ENCODE results near the gene FMN1.

The FMN1 gene

DNA sequence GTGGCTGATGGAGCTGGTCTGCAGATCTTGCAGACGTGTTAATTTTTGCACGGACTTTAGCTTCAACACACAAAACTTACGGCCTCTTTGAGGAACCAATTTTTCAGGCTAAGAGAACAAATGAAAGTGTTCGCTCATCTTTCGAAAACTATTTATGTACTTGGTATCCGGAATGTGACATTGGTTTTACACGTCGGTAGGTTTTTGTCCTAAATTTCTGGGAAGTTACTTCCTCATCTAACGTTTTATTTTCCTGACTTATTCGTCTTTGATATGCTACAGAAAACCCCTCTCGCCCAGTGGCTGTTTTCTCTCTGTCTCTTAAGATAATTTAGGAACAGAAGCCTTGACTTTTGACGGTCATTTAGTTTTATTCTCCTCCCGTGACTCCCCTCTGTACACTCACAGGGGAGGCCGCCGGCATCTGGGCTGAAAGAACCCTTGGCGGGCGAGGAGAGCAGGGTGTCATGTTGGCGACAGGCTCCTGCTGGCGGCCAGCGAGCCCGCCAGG is 477.5 kb downstream of the FMN1 start:
- H3K27me3 ChIP-seq (ENCODE audit: control insufficient read depth, low read length) = peaks cover 16% of the 10 kb centered on the region
- no peaks in the 10 kb centered on the region for H3K4me1 ChIP-seq (ENCODE audit: control insufficient read depth, low read length)
- H3K9me3 ChIP-seq (ENCODE audit: control insufficient read depth, insufficient read depth, low read length) = no peaks in the 10 kb centered on the region; the same call in 1 of the 2 replicates
- no peaks in the 10 kb centered on the region for H4K20me1 ChIP-seq (ENCODE audit: control insufficient read depth, insufficient read depth, low read depth, low read length)
- H3K27ac ChIP-seq (ENCODE audit: low read depth, low read length) = no peak overlapping the region
- no peak overlapping the region for H3K4me3 ChIP-seq (ENCODE audit: low read length)
- no peaks in the 10 kb centered on the region for H3K9me2 ChIP-seq (replicated peaks; ENCODE audit: control insufficient read depth, low read length)
- H3F3A ChIP-seq (ENCODE audit: control insufficient read depth, insufficient read depth) = no peaks in the 10 kb centered on the region
- no peaks in the 10 kb centered on the region for H3K79me2 ChIP-seq (ENCODE audit: control insufficient read depth, low read length)
- no peak overlapping the region for H3K4me2 ChIP-seq (ENCODE audit: low read length)
- no peak; the same call in 1 of the 2 replicates for TF ChIP-seq EZH2phosphoT487 (IDR thresholded peaks at IDR 0.05; ENCODE audit: borderline replicate concordance, low read length)
- TF ChIP-seq, protein P1, sequence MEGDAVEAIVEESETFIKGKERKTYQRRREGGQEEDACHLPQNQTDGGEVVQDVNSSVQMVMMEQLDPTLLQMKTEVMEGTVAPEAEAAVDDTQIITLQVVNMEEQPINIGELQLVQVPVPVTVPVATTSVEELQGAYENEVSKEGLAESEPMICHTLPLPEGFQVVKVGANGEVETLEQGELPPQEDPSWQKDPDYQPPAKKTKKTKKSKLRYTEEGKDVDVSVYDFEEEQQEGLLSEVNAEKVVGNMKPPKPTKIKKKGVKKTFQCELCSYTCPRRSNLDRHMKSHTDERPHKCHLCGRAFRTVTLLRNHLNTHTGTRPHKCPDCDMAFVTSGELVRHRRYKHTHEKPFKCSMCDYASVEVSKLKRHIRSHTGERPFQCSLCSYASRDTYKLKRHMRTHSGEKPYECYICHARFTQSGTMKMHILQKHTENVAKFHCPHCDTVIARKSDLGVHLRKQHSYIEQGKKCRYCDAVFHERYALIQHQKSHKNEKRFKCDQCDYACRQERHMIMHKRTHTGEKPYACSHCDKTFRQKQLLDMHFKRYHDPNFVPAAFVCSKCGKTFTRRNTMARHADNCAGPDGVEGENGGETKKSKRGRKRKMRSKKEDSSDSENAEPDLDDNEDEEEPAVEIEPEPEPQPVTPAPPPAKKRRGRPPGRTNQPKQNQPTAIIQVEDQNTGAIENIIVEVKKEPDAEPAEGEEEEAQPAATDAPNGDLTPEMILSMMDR (IDR thresholded peaks at IDR 0.05; ENCODE audit: low read depth, low read length, poor library complexity, severe bottlenecking) = no peak
- no peaks in the 10 kb centered on the region for H3K36me3 ChIP-seq (ENCODE audit: control insufficient read depth, low read length)

DNA sequence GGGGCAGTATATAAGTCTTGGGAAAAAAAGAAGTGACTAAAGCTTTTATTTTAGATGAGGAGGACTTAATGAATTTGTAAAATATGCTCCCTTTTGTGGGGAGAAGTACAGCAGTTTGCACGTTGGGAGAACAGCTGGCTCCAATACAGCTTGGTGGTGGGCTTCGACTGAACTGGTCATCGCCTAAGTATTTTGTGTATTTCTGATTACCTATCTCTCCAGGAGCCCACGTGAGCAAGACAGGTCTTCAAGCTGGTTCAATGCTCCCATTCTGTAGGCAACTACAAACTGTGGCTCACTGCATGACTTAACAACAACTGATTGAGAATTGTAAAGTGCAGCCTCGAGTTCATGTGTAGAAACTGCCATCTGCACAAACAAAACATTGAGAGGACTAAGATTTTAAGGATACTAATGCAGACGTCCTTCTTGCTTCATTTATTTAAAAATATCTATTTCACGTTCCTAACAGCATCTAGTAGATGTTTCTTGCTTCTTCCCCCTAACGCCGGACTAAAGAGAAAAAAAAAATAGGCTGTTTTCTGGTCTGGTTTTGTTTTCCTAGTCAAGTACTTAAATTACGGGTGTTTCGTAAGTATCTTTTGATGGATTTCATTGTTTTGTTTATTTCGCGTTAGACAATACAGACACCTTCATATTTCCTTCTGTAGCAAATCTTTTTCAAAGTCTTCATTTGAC is 478.1 kb downstream of the FMN1 start:
- Histone ChIP-seq H3K9me3 (ENCODE audit: control insufficient read depth, insufficient read depth, low read length) (no peaks in the 10 kb centered on the region; the same call in 1 of the 2 replicates), H3K4me2 (ENCODE audit: low read length) (no peak overlapping the region), H4K20me1 (ENCODE audit: control insufficient read depth, insufficient read depth, low read depth, low read length) (no peaks in the 10 kb centered on the region), H3K4me1 (ENCODE audit: control insufficient read depth, low read length) (no peaks in the 10 kb centered on the region), H3F3A (ENCODE audit: control insufficient read depth, insufficient read depth) (no peaks in the 10 kb centered on the region), H3K9me2 (replicated peaks; ENCODE audit: control insufficient read depth, low read length) (no peaks in the 10 kb centered on the region), H3K79me2 (ENCODE audit: control insufficient read depth, low read length) (no peaks in the 10 kb centered on the region), H3K27ac (ENCODE audit: low read depth, low read length) (no peak overlapping the region), H3K4me3 (ENCODE audit: low read length) (no peak overlapping the region), H3K27me3 (ENCODE audit: control insufficient read depth, low read length) (peaks cover 16% of the 10 kb centered on the region), H3K36me3 (ENCODE audit: control insufficient read depth, low read length) (no peaks in the 10 kb centered on the region)
- TF ChIP-seq, protein P1 (IDR thresholded peaks at IDR 0.05; ENCODE audit: low read depth, low read length, poor library complexity, severe bottlenecking) = no peak
- no peak; the same call in 1 of the 2 replicates for TF ChIP-seq EZH2phosphoT487 (IDR thresholded peaks at IDR 0.05; ENCODE audit: borderline replicate concordance, low read length)

Measured in DOHH2 (cell line).